ENCODE results near the gene MRPL30. TPM values are rescaled to one million over a fixed set of nuclear protein-coding genes. Genes with fewer than 3 reads are reported as not detected.
"Not testable (repeated sequence)": the region's sequence is repeated elsewhere in the genome, so short reads cannot be mapped to it uniquely, and the experiment has no call there.

Gene MRPL30
- total and polyA plus RNA-seq, 12 donors: 19.0 to 43.2 (median 34.6) TPM

- intact Hi-C loops (cut with DNase I): loop anchor here in 3 of 10 donors (5.0 to 10.0 kb wide), 2 partner anchors 146 to 1116 kb away; partner anchors contain the start of genes EIF5B (in 2 of the 3) and TXNDC9 (in 2 of the 3)
- TF ChIP-seq CTCF (IDR thresholded peaks at IDR 0.05): no peak
- 96% methylated on average over 3 of the region's 3 CpGs for WGBS, 2 donors
Measured at GRCh38 chr2:99188357-99188756, 7.4 kb downstream of the MRPL30 start.

GRCh38 chr2:99190548-99190947 is 9.6 kb downstream of the MRPL30 start:
- 83 to 96% methylated on average over 1 of the region's 1 CpG for WGBS, 2 donors
- no peak for ATAC-seq

More at GRCh38 chr2:99188357-99188756, 7.4 kb downstream of the MRPL30 start:
- ATAC-seq (no peak), DNase-seq (no peak)
- no peak overlapping the region for H3K4me3 ChIP-seq
- peaks cover 0 to 3% (median 0%) of the 10 kb centered on the region in 11 donors for H3K9me3 ChIP-seq
- peaks cover 0 to 8% (median under 1%) of the 10 kb centered on the region in 9 donors for H3K4me1 ChIP-seq
- H3K27ac ChIP-seq: no peak overlapping the region
- no peaks in the 10 kb centered on the region for H3K27me3 ChIP-seq
- peaks cover 0 to 74% (median 33%) of the 10 kb centered on the region in 9 donors for H3K36me3 ChIP-seq

GRCh38 chr2:99192364-99192763 is 11.4 kb downstream of the MRPL30 start:
- H3K4me3 ChIP-seq; H3K4me1 ChIP-seq; H3K27ac ChIP-seq; intact Hi-C loops (cut with DNase I); DNase-seq; H3K27me3 ChIP-seq; ATAC-seq; H3K9me3 ChIP-seq: not testable (repeated sequence)
- peaks cover 0 to 99% (median 53%) of the 10 kb centered on the region in 9 donors for H3K36me3 ChIP-seq
- 97 to 98% methylated on average over 4 of the region's 4 CpGs for WGBS, 2 donors

More at GRCh38 chr2:99190548-99190947, 9.6 kb downstream of the MRPL30 start:
- TF ChIP-seq CTCF (IDR thresholded peaks at IDR 0.05): no peak
- no peaks in the 10 kb centered on the region for H3K27me3 ChIP-seq
- peaks cover 0 to 95% (median 43%) of the 10 kb centered on the region in 9 donors for H3K36me3 ChIP-seq
- intact Hi-C loops (cut with DNase I): no loop called here
- peaks cover 0 to 2% (median 0%) of the 10 kb centered on the region in 9 donors for H3K4me1 ChIP-seq
- H3K27ac ChIP-seq: no peak overlapping the region
- no peak for DNase-seq
- H3K9me3 ChIP-seq: peaks cover 0 to 3% (median 0%) of the 10 kb centered on the region in 11 donors
- no peak overlapping the region for H3K4me3 ChIP-seq

GRCh38 chr2:99198103-99198841 is 17.3 kb downstream of the MRPL30 start:
- no peak for ATAC-seq
- no peak for DNase-seq
- Histone ChIP-seq H3K27ac (no peak overlapping the region), H3K27me3 (no peaks in the 10 kb centered on the region), H3K36me3 (peaks cover 0 to 64% (median 27%) of the 10 kb centered on the region in 9 donors), H3K4me3 (no peak overlapping the region), H3K9me3 (no peaks in the 10 kb centered on the region), H3K4me1 (no peaks in the 10 kb centered on the region)
- intact Hi-C loops (cut with DNase I): no loop called here
- no peak for TF ChIP-seq CTCF (IDR thresholded peaks at IDR 0.05)
- 80 to 84% methylated on average over 6 of the region's 6 CpGs for WGBS, 2 donors

Measured in heart right ventricle (tissue), 16 donors.